ENCODE results near the gene PPM1N.

DNA sequence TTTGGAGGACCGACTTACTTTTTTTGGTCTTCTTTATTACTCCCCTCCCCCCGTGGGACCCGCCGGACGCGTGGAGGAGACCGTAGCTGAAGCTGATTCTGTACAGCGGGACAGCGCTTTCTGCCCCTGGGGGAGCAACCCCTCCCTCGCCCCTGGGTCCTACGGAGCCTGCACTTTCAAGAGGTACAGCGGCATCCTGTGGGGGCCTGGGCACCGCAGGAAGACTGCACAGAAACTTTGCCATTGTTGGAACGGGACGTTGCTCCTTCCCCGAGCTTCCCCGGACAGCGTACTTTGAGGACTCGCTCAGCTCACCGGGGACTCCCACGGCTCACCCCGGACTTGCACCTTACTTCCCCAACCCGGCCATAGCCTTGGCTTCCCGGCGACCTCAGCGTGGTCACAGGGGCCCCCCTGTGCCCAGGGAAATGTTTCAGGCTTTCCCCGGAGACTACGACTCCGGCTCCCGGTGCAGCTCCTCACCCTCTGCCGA lies 30.0 kb upstream of the PPM1N start:
- TF ChIP-seq EP300 (IDR thresholded peaks at IDR 0.05) (no peak), CTCF (IDR thresholded peaks at IDR 0.05) (no peak), POLR2AphosphoS5 (IDR thresholded peaks at IDR 0.05) (no peak), POLR2A (IDR thresholded peaks at IDR 0.05) (no peak)
